ENCODE data around the gene PLAC9. TPM values are rescaled to one million over a fixed set of nuclear protein-coding genes. Genes with fewer than 3 reads are reported as not detected.

PLAC9 gene
- total and polyA plus RNA-seq, 2 donors (not counting 3 experiments of a cell fraction or from before 2014, with no cell fraction given) = 1.7 to 2.0 TPM

- intact Hi-C loops (cut with micrococcal nuclease) = no loop called here
- Histone ChIP-seq H3K79me2 (ENCODE audit: control insufficient read depth, insufficient read depth, low read length) (no peaks in the 10 kb centered on the region), H3K4me2 (ENCODE audit: insufficient read depth, low read length) (no peak overlapping the region), H3K27me3 (ENCODE audit: control insufficient read depth in 2 of 2, insufficient read depth in 2 of 2, low read length in 2 of 2) (peaks cover 2 to 4% of the 10 kb centered on the region in 2 experiments), H3K9ac (replicated peaks; ENCODE audit: extremely low read depth, insufficient read depth, low read length) (no peak overlapping the region), H3K36me3 (ENCODE audit: control insufficient read depth in 2 of 2, extremely low read depth in 1 of 2, insufficient read depth in 2 of 2, low read length in 2 of 2) (no peaks in the 10 kb centered on the region), H4K20me1 (replicated peaks; ENCODE audit: control insufficient read depth, extremely low read depth, insufficient read depth, low read length) (no peaks in the 10 kb centered on the region), H3K27ac (ENCODE audit: insufficient read depth, low read depth, low read length) (no peak overlapping the region), H3K9me1 (replicated peaks; ENCODE audit: control insufficient read depth, extremely low read depth, insufficient read depth, low read length) (no peaks in the 10 kb centered on the region), H3K4me1 (ENCODE audit: control insufficient read depth, extremely low read depth, insufficient read depth, low read length) (no peaks in the 10 kb centered on the region), H3K9me3 (replicated peaks; ENCODE audit: control insufficient read depth, insufficient read depth, low read length) (no peaks in the 10 kb centered on the region), H2AFZ (ENCODE audit: low read depth, low read length) (no peak overlapping the region), H3K4me3 (replicated peaks in 1 of 3; ENCODE audit: insufficient read depth in 1 of 3, low read depth in 1 of 3, low read length in 3 of 3) (no peak overlapping the region)
- DNase-seq (ENCODE audit: low read depth, low spot score) (no peak), FAIRE-seq (no peak)
- TF ChIP-seq MAX (IDR thresholded peaks at IDR 0.05; ENCODE audit: insufficient read depth, insufficient read length) (no peak), JUN (IDR thresholded peaks at IDR 0.05; ENCODE audit: borderline replicate concordance, insufficient read depth, insufficient read length, low read depth) (no peak), MYC (IDR thresholded peaks at IDR 0.05; ENCODE audit: low read depth, low read length) (no peak), EZH2 (IDR thresholded peaks at IDR 0.05; ENCODE audit: borderline replicate concordance, low read depth, low read length, severe bottlenecking) (no peak), GATA2 (IDR thresholded peaks at IDR 0.05; ENCODE audit: insufficient read depth, insufficient read length, low read depth, low read length) (no peak), POLR2A (IDR thresholded peaks at IDR 0.05; ENCODE audit: low read depth, low read length) (no peak), CTCF (IDR thresholded peaks at IDR 0.05; ENCODE audit: extremely low read depth in 1 of 2, insufficient read depth in 1 of 2, low read depth in 1 of 2, low read length in 2 of 2) (no peak), POLR2AphosphoS5 (IDR thresholded peaks at IDR 0.05; ENCODE audit: insufficient read depth, low read depth, low read length) (no peak), FOS (IDR thresholded peaks at IDR 0.05; ENCODE audit: borderline replicate concordance, insufficient read depth, low read length) (no peak)
- POLR2A ChIA-PET = interaction anchor here (1.5 kb wide), 1 partner anchor 10 kb away, joined by 3 read pairs; no protein-coding TSS in a partner anchor
- dilution Hi-C loops (cut with MboI; ENCODE audit: extremely low pct_ligation_motif_present, low sequenced_read_pairs) = no loop called here
- CTCF ChIA-PET = interaction anchor here (1.3 kb wide), 1 partner anchor 42 kb away, joined by 3 read pairs; no protein-coding TSS in a partner anchor
- BruUV-seq (replicated peaks) = no TSS peak
These were observed 31.5 kb upstream of the PLAC9 start for GRCh38 chr10:80100861-80101695.
